HepG2 (cell line): ENCODE measurements around the gene NELFB. TPM values are rescaled to one million over a fixed set of nuclear protein-coding genes. Genes with fewer than 3 reads are reported as not detected.
A peak's percentile ranks its signal among the peaks of the same experiment; 100 is the strongest.

Source experiments
- HDAC1 ChIP-seq: sonication (generic); formaldehyde crosslinking; IDR thresholded peaks from 2 replicates; pipeline ENCODE4 v1.5.1; 2020; ENCODE audit warnings: mild to moderate bottlenecking, missing genetic modification reagents
- HIC2 ChIP-seq: sonication (generic); formaldehyde crosslinking; IDR thresholded peaks from 2 replicates; pipeline ENCODE4 v1.9.0; 2022; ENCODE audit warnings: low read depth, missing genetic modification reagents
- HMGXB3 ChIP-seq: sonication (generic); formaldehyde crosslinking; IDR thresholded peaks from 2 replicates; pipeline ENCODE4 v1.4.0; 2020; ENCODE audit warnings: missing genetic modification reagents, borderline replicate concordance
- KDM6A ChIP-seq: IDR thresholded peaks from 2 replicates; pipeline ENCODE4 v1.6.1; 2016; ENCODE audit warnings: low read depth
- NFRKB ChIP-seq: fragments of 450-650 bp; IDR thresholded peaks from 2 replicates; pipeline ENCODE4 v1.6.1; 2017
- STAT6 ChIP-seq: sonication (generic); formaldehyde crosslinking; IDR thresholded peaks from 2 replicates; pipeline ENCODE4 v1.4.0; 2020; ENCODE audit warnings: missing genetic modification reagents, mild to moderate bottlenecking, borderline replicate concordance
- ZBTB25 ChIP-seq: IDR thresholded peaks from 2 replicates; pipeline ENCODE4 v1.6.1; 2018; ENCODE audit warnings: missing genetic modification reagents
- ZBTB7B ChIP-seq: sonication (generic); formaldehyde crosslinking; IDR thresholded peaks from 2 replicates; pipeline ENCODE4 v1.4.0; 2020; ENCODE audit warnings: missing genetic modification reagents
- ZNF138 ChIP-seq: sonication (generic); formaldehyde crosslinking; IDR thresholded peaks from 2 replicates; pipeline ENCODE4 v1.5.0; 2020; ENCODE audit warnings: mild to moderate bottlenecking, low read depth, missing genetic modification reagents
- ZNF224 ChIP-seq: sonication (generic); formaldehyde crosslinking; IDR thresholded peaks from 2 replicates; pipeline ENCODE4 v1.5.0; 2020; ENCODE audit warnings: mild to moderate bottlenecking, missing genetic modification reagents
- ZNF414 ChIP-seq: sonication (generic); formaldehyde crosslinking; IDR thresholded peaks from 2 replicates; pipeline ENCODE4 v1.5.0; 2020; ENCODE audit warnings: missing genetic modification reagents
- ZNF687 ChIP-seq: sonication (generic); formaldehyde crosslinking; IDR thresholded peaks from 2 replicates; pipeline ENCODE4 v1.5.1; 2020; ENCODE audit warnings: mild to moderate bottlenecking, missing genetic modification reagents, moderate library complexity
- polyA plus RNA-seq, 8 experiments: library from polyadenylated mRNA; depleted of rRNA in 3 of 8; stranded (reverse) in 7 of 8; unstranded in 1 of 8; fragments of >200 nt; fragmentation: Illumina TruSeq in 4 of 8; extraction: Trizol in 4 of 8; gene quantifications; 2 replicates each; pipeline versions ENCODE4 v1.2.1 to v1.2.3, GENCODE V29; 2011 to 2016; ENCODE audit warnings: low read depth in 4 of 8, missing spikeins in 1 of 8, mixed read lengths in 1 of 8; ENCODE audit not compliant: insufficient read depth in 1 of 8
- total RNA-seq, 5 experiments: library from RNA; depleted of rRNA; stranded (reverse); fragments of >200 nt; fragmentation: Illumina TruSeq; extraction: Trizol; gene quantifications; 2 replicates each; pipeline ENCODE4 v1.2.3, GENCODE V29; 2016; ENCODE audit warnings: low read depth in 1 of 5

Gene NELFB
- total and polyA plus RNA-seq, 2 of the 13 experiments (the other 11 are each of a cell fraction or from before 2014, with no cell fraction given) = 26.5 to 45.8 TPM

- TF ChIP-seq ZNF414 (CRISPR knock-in tag) (no peak), ZBTB7B (peak; percentile 26; the same call in 1 of the 2 replicates), HIC2 (CRISPR knock-in tag) (peak; percentile 88), NFRKB (no peak), ZNF687 (CRISPR knock-in tag) (peak; percentile 92), HMGXB3 (CRISPR knock-in tag) (no peak), ZNF138 (no peak), HDAC1 (CRISPR knock-in tag) (peak; percentile 72), ZNF224 (CRISPR knock-in tag) (peak; percentile 70; the same call in 1 of the 2 replicates), ZBTB25 (CRISPR knock-in tag) (peak; percentile 28; the same call in 1 of the 2 replicates), KDM6A (no peak), STAT6 (CRISPR knock-in tag) (peak; percentile 91; the same call in 1 of the 2 replicates)
Measured at GRCh38 chr9:137229903-137230704, 25.0 kb upstream of the NELFB start (continued).
